ENCODE measurements around the gene TRIM25. TPM values are rescaled to one million over a fixed set of nuclear protein-coding genes. Genes with fewer than 3 reads are reported as not detected.

Gene TRIM25
- polyA plus RNA-seq, 1 of the 3 experiments (the other 2 are of a cell fraction), result 17.1 TPM

- Histone ChIP-seq H3K4me3 (ENCODE audit: low read depth in 2 of 2, low read length in 1 of 2) (no peak overlapping the region), H2AFZ (ENCODE audit: low read depth) (no peak overlapping the region), H3K4me1 (ENCODE audit: control insufficient read depth in 1 of 2, insufficient read depth in 2 of 2, low read depth in 1 of 2, low read length in 1 of 2) (no peaks in the 10 kb centered on the region), H3K9ac (no peak overlapping the region), H3K27ac (ENCODE audit: low read depth in 2 of 2, low read length in 1 of 2) (no peak overlapping the region), H3K27me3 (ENCODE audit: insufficient read depth) (no peaks in the 10 kb centered on the region), H4K20me1 (ENCODE audit: insufficient read depth) (no peaks in the 10 kb centered on the region), H3F3A (replicated peaks; ENCODE audit: insufficient read depth) (no peaks in the 10 kb centered on the region), H3K79me2 (ENCODE audit: insufficient read depth) (no peaks in the 10 kb centered on the region), H3K9me2 (no peaks in the 10 kb centered on the region), H3K9me3 (no peaks in the 10 kb centered on the region), H3K4me2 (no peak overlapping the region), H3K36me3 (replicated peaks in 1 of 2; ENCODE audit: control insufficient read depth in 1 of 2, insufficient read depth in 2 of 2, low read length in 1 of 2) (no peaks in the 10 kb centered on the region)
- ChIA-PET CTCF (no interaction called here), POLR2A (no interaction called here)
- WGBS (ENCODE audit: low lambda C conversion rate), result 84% methylated on average over 8 of the region's 8 CpGs
- TF ChIP-seq RCOR1 (IDR thresholded peaks at IDR 0.05; ENCODE audit: low read length), result no peak
- TF ChIP-seq SMC3 (IDR thresholded peaks at IDR 0.05; ENCODE audit: low read depth, low read length), result no peak
- no peak for DNase-seq
These were observed 33.3 kb downstream of the TRIM25 start for GRCh38 chr17:56880571-56880970.

- H3K9ac ChIP-seq, result no peak overlapping the region
- TF ChIP-seq USF2 (IDR thresholded peaks at IDR 0.05; ENCODE audit: borderline replicate concordance, low read depth, low read length), result no peak
- no peak for TF ChIP-seq RAD21 (IDR thresholded peaks at IDR 0.05; ENCODE audit: low read length)
- TF ChIP-seq IRF3 (IDR thresholded peaks at IDR 0.05; ENCODE audit: low read depth, low read length), result no peak
- no peak for TF ChIP-seq ELF1 (IDR thresholded peaks at IDR 0.05)
- no peak for TF ChIP-seq NFIC (IDR thresholded peaks at IDR 0.05; ENCODE audit: borderline replicate concordance)
- TF ChIP-seq YY1 (IDR thresholded peaks at IDR 0.05; ENCODE audit: low read depth), result no peak
- TF ChIP-seq GABPA (IDR thresholded peaks at IDR 0.05; ENCODE audit: low read depth), result no peak
- TF ChIP-seq JUND (IDR thresholded peaks at IDR 0.05), result no peak
- no peak for TF ChIP-seq MAX (IDR thresholded peaks at IDR 0.05; ENCODE audit: low read depth)
- TF ChIP-seq RFX5 (IDR thresholded peaks at IDR 0.05; ENCODE audit: low read length), result no peak
- no peak for TF ChIP-seq ZBTB33 (IDR thresholded peaks at IDR 0.05; ENCODE audit: borderline replicate concordance, low read depth)
- TF ChIP-seq POLR2AphosphoS5 (IDR thresholded peaks at IDR 0.05; ENCODE audit: low read depth, low read length), result no peak
- TF ChIP-seq CTCF (IDR thresholded peaks at IDR 0.05), result no peak
- TF ChIP-seq FOXJ3 (CRISPR knock-in tag; IDR thresholded peaks at IDR 0.05), result no peak
- no peak for TF ChIP-seq SIN3A (IDR thresholded peaks at IDR 0.05; ENCODE audit: borderline replicate concordance, low read depth, low read length)
- TF ChIP-seq MEF2A (IDR thresholded peaks at IDR 0.05; ENCODE audit: borderline replicate concordance, low read depth), result no peak
- TF ChIP-seq FOSL2 (IDR thresholded peaks at IDR 0.05; ENCODE audit: borderline replicate concordance, low read depth), result no peak
- POLR2A ChIA-PET, result no interaction called here
- no peaks in the 10 kb centered on the region for H3K79me2 ChIP-seq (ENCODE audit: insufficient read depth)
- no peaks in the 10 kb centered on the region for H4K20me1 ChIP-seq (ENCODE audit: insufficient read depth)
- CTCF ChIA-PET, result interaction anchor here (1.1 kb wide), 1 partner anchor 100 kb away, joined by 3 read pairs; no protein-coding TSS in a partner anchor
- DNase-seq, result no peak
- H3K4me1 ChIP-seq (ENCODE audit: control insufficient read depth in 1 of 2, insufficient read depth in 2 of 2, low read depth in 1 of 2, low read length in 1 of 2), result no peaks in the 10 kb centered on the region
- no peak overlapping the region for H3K4me3 ChIP-seq (ENCODE audit: low read depth in 2 of 2, low read length in 1 of 2)
- H3K9me3 ChIP-seq, result no peaks in the 10 kb centered on the region
- H3K27me3 ChIP-seq (ENCODE audit: insufficient read depth), result no peaks in the 10 kb centered on the region
- 75% methylated on average over 3 of the region's 3 CpGs for WGBS (ENCODE audit: low lambda C conversion rate)
- no peaks in the 10 kb centered on the region for H3K9me2 ChIP-seq
- H2AFZ ChIP-seq (ENCODE audit: low read depth), result no peak overlapping the region
- no peak overlapping the region for H3K4me2 ChIP-seq
- no peaks in the 10 kb centered on the region for H3F3A ChIP-seq (replicated peaks; ENCODE audit: insufficient read depth)
- H3K36me3 ChIP-seq (replicated peaks in 1 of 2; ENCODE audit: control insufficient read depth in 1 of 2, insufficient read depth in 2 of 2, low read length in 1 of 2), result no peaks in the 10 kb centered on the region
- H3K27ac ChIP-seq (ENCODE audit: low read depth in 2 of 2, low read length in 1 of 2), result no peak overlapping the region
These were observed 33.7 kb downstream of the TRIM25 start for GRCh38 chr17:56880133-56880532.
